Parathyroid adenoma (tissue), 2 donors: Measurements from ENCODE around the gene CBL.

Experiments used
- H2AFZ ChIP-seq: fragments of 300-600 bp; sonication (generic); one replicate; pipeline ENCODE4 v1.7.0; 2017; ENCODE audit warnings: antibody characterized with exemption, mild to moderate bottlenecking
- H3K27ac ChIP-seq: fragments of 300-600 bp; sonication (generic); one replicate; pipeline ENCODE4 v1.7.0; 2017
- H3K27me3 ChIP-seq: fragments of 300-600 bp; sonication (generic); one replicate; pipeline ENCODE4 v1.7.0; 2017; ENCODE audit warnings: low read length; ENCODE audit not compliant: control insufficient read depth, insufficient read depth
- H3K36me3 ChIP-seq: fragments of 300-600 bp; sonication (generic); one replicate; pipeline ENCODE4 v1.7.0; 2017; ENCODE audit warnings: low read length; ENCODE audit not compliant: control insufficient read depth, insufficient read depth
- H3K4me1 ChIP-seq: fragments of 300-600 bp; sonication (generic); one replicate; pipeline ENCODE4 v1.7.0; 2017; ENCODE audit warnings: control low read depth
- H3K4me2 ChIP-seq: fragments of 300-600 bp; sonication (generic); one replicate; pipeline ENCODE4 v1.7.0; 2017; ENCODE audit warnings: low read length
- H3K4me3 ChIP-seq: fragments of 300-600 bp; sonication (generic); one replicate; pipeline ENCODE4 v1.7.0; 2017; ENCODE audit warnings: low read depth, low read length
- H3K79me2 ChIP-seq: fragments of 300-600 bp; sonication (generic); one replicate; pipeline ENCODE4 v1.7.0; 2017; ENCODE audit warnings: control low read depth
- H3K9ac ChIP-seq: fragments of 300-600 bp; sonication (generic); one replicate; pipeline ENCODE4 v1.7.0; 2017; ENCODE audit warnings: mild to moderate bottlenecking
- H3K9me3 ChIP-seq: fragments of 300-600 bp; sonication (generic); one replicate; pipeline ENCODE4 v1.7.0; 2017; ENCODE audit warnings: low read length; ENCODE audit not compliant: control insufficient read depth
- CTCF ChIP-seq: fragments of 300-600 bp; sonication (generic); IDR thresholded peaks from one replicate; pipeline ENCODE4 v1.7.0; 2017; ENCODE audit warnings: antibody characterized with exemption, mild to moderate bottlenecking
- donor health status: primary hyperparathyroidism.

Gene CBL

GRCh38 chr11:119336744-119337469 lies 130.8 kb downstream of the CBL start:
- H3K27ac ChIP-seq, result no peak overlapping the region

GRCh38 chr11:119337581-119338317 lies 131.6 kb downstream of the CBL start:
- Histone ChIP-seq H3K27ac (no peak overlapping the region), H3K79me2 (no peaks in the 10 kb centered on the region), H3K4me2 (no peak overlapping the region), H3K9me3 (no peaks in the 10 kb centered on the region), H3K9ac (no peak overlapping the region), H3K4me1 (no peaks in the 10 kb centered on the region), H2AFZ (no peak overlapping the region), H3K4me3 (no peak overlapping the region), H3K27me3 (no peaks in the 10 kb centered on the region), H3K36me3 (no peaks in the 10 kb centered on the region)
- no peak for TF ChIP-seq CTCF

More at GRCh38 chr11:119336744-119337469, 130.8 kb downstream of the CBL start:
- no peaks in the 10 kb centered on the region for H3K79me2 ChIP-seq
- no peak overlapping the region for H3K4me3 ChIP-seq
- no peak overlapping the region for H2AFZ ChIP-seq
- no peak for TF ChIP-seq CTCF
- no peak overlapping the region for H3K9ac ChIP-seq
- no peaks in the 10 kb centered on the region for H3K4me1 ChIP-seq
- no peaks in the 10 kb centered on the region for H3K36me3 ChIP-seq
- H3K4me2 ChIP-seq, result no peak overlapping the region
- no peaks in the 10 kb centered on the region for H3K27me3 ChIP-seq
- no peaks in the 10 kb centered on the region for H3K9me3 ChIP-seq

DNA sequence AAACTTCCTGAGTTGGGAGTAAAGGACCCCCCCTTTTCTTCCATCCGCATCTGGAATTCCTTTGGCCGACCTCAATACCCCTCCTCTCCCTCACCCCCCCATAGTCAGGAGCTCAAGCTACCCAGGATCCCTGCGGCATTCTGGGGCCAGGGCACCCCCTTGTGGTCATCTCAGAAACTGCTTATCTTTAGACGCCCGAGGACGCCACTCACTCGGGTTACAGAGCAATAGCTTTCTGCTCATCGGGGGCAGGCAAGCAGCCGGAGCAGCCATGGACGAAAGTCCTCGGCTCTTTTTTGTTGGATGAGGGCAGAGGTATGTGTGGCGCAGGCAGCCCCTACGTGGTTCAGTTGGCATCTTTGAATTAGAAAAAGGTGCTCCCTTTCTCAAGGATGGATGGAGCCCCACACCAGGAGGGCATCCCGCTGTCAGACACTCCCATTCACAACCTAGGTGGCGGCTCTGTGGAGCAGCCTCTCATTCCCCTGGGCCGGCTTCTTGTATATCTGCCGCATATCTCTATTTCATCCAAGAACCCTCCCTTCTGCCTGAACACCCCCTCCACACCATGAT lies 132.3 kb downstream of the CBL start:
- peak; percentile 67 for TF ChIP-seq CTCF
- Histone ChIP-seq H3K27ac (no peak overlapping the region), H3K4me2 (no peak overlapping the region), H3K9me3 (no peaks in the 10 kb centered on the region), H3K79me2 (no peaks in the 10 kb centered on the region), H3K4me1 (no peaks in the 10 kb centered on the region), H3K4me3 (no peak overlapping the region), H3K36me3 (no peaks in the 10 kb centered on the region), H3K9ac (no peak overlapping the region), H3K27me3 (no peaks in the 10 kb centered on the region), H2AFZ (no peak overlapping the region)

DNA sequence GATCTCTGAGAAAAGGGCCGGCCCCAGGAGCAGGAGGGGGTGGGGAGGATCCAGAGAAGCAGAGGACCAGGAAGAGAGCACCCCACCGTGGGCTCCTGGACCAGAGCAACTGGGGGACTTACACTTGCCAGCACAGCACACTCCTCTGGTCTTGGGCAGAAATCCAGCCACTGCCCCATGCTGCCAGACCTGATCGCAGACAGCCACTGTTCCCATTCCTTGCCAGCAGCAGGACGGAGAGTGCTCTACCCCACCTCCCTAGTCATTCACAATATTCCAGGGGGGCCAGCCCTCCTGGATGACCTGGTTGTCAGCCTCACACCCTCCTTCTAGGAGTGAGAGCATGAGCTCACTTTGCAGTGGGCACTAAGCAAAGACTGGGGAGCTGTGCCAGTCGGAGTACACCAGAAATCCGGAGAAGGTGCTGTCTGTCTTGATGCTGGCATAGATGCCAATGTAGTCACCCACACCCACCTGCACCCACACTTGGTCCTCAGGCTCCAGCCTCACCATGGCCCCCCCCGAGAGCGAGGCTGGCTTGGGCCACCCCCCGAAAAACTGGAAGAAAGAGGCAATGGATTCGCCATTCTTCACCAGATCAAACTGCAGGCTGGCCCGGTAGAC lies 132.9 kb downstream of the CBL start:
- Histone ChIP-seq H3K27ac (no peak overlapping the region), H3K9ac (no peak overlapping the region), H3K4me1 (no peaks in the 10 kb centered on the region)

More for the DNA sequence above, 132.9 kb downstream of the CBL start:
- Histone ChIP-seq H3K79me2 (no peaks in the 10 kb centered on the region), H3K4me2 (peak overlapping the region; percentile 51), H3K27me3 (no peaks in the 10 kb centered on the region), H3K4me3 (peak overlapping the region; percentile 34), H2AFZ (no peak overlapping the region), H3K36me3 (no peaks in the 10 kb centered on the region), H3K9me3 (no peaks in the 10 kb centered on the region)
- no peak for TF ChIP-seq CTCF
